ENCODE data around the gene P2RX6. TPM values are rescaled to one million over a fixed set of nuclear protein-coding genes. Genes with fewer than 3 reads are reported as not detected.

Gene P2RX6
- polyA plus RNA-seq, 3 donors = 1.3 to 2.4 (median 1.5) TPM

DNA sequence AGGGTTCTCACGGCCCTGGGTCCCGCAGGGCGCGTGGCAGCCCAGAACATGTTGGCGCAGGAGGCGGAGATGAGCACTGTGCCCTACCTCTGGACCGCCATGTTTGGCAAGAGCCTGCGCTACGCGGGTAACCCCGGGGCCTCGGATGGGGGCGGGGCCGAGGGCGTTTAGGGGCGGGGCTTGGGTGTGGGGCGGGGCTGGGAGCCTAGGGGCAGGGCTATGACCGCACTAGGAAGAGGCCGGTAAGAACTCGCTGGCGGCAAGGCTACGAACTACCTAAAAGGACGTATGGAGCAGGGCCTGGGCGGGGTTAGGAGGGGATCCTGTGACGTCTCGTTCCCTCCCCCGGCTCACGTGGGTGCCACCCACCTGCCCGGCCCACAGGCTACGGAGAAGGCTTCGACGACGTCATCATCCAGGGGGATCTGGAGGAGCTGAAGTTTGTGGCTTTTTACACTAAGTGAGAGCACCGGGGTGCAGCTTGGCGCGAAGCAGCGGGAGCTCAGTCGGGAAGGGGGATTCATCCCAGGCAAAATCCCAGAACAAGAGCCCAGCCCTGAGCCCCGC is 35.6 kb upstream of the P2RX6 start:
- peak; percentile 76 for DNase-seq

- DNase-seq = no peak
Observed at GRCh38 chr22:20979940-20980453, 35.0 kb upstream of the P2RX6 start.

DNA sequence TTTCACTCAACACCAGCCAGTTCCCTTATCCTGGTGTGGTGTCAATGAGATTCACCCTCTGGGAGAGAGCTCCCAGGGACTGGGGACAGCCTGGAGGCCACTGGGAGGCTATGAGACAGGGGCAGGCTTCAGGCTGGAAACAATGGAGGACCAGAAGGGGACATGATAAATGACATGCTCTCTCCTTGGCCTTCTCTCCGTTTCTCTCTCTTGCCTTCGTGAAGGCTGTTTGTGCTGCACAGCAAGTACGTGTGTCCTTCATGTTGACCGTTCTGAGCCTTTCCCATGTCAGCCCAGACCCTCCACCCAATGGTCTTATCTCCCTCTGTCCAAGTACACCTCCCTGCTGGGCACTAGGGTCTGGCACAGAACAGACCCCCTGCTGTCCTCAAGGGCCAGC is 34.4 kb upstream of the P2RX6 start:
- no peak for DNase-seq

- no peak for DNase-seq
Observed at GRCh38 chr22:20980938-20981722, 33.8 kb upstream of the P2RX6 start.

- DNase-seq = peak; percentile 81
Observed at GRCh38 chr22:20981787-20982562, 33.0 kb upstream of the P2RX6 start, which contains the start of gene LZTR1. TSS of gene LZTR1 (plus strand) at chr22:20982297. CDS start at chr22:20982372, 75 bp downstream.

DNA sequence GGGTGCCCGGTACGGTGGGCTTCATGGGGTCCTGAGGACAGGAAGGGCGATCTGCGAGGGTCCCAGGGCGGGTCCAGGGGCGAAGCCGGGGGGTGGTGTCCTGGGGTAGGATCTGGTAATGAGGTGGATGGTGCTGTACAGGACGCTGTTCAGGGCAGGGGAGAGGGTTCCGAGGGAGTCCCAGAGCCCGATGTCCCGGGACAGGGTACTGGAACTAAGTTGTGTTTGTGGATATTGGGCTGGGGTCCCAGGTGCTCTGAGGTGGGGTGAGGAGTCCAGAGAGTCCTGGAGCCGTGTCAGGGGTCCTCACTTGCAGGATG is 32.4 kb upstream of the P2RX6 start:
- DNase-seq = no peak

DNA sequence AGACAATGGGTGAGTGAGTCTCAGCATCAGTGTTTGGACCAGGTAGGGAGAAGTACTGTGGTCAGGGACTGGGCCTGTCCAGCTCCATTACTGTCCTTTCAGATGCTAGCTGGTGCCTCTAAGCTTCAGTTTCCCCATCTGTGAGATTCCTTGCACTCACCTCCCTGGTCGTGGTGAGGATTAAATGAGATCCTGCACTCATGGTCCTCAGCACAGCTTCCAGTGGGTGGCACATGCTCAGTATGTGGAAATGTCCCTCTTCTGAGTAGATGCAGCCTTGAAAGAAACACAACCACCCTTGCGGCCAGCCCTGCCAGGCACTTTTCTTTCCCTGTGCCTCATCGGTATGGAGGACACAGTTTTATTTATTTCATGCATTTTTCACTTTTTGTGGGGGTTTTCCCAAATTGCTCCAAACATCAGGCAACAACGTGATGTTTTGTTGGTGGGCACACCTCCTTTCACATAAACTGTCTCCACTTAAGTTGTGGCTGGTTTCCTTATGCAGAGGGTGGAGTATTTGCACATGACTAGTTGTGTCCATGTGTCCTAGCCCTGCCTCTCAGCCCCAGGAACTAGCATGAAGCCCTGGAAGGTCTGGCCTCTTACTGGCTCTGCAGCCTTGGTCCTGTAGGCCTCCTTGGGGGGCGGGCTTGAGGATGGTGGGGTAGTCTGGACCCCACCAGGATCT is 31.7 kb upstream of the P2RX6 start:
- no peak for DNase-seq

- DNase-seq = no peak
Observed at GRCh38 chr22:20985720-20986119, 29.2 kb upstream of the P2RX6 start.

GRCh38 chr22:20986365-20986764 is 28.6 kb upstream of the P2RX6 start:
- DNase-seq = no peak

- no peak for DNase-seq
Observed at GRCh38 chr22:20987375-20987774, 27.6 kb upstream of the P2RX6 start.

DNA sequence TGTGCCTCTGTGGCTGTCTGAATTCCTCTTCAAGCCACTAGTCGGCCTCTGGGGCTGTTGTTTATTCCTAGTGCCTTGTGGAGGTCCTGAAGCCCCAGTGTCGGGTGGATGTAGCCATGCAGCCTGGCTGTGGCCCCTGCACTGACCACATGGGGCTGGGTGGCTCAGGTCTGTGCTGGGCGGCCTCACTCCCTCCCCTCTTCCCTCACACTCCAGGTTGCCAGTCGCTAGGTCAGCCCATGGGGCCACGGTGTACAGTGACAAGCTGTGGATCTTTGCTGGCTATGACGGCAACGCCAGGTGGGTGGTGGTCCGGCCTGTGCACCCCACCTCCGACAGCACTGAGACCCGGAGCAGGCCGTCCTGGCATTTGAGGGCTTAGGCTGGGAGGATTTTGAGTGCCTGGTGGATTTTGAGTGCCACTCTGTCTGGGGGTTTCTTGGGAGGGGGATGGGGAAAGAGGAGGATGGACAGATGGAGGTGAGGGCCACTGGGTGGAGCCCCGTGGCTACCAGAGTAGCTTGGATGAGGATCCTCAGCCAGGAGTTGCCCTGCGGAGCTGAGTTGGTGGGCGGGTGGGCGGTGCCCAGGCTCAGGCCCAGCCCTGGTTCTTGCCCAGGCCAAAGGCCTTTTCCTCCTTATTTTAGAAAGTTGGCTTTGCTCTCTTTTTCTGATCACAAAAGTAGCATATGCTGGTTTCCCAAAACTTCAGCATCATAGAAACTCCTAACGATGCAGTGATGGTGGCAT is 26.2 kb upstream of the P2RX6 start:
- DNase-seq = no peak

DNA sequence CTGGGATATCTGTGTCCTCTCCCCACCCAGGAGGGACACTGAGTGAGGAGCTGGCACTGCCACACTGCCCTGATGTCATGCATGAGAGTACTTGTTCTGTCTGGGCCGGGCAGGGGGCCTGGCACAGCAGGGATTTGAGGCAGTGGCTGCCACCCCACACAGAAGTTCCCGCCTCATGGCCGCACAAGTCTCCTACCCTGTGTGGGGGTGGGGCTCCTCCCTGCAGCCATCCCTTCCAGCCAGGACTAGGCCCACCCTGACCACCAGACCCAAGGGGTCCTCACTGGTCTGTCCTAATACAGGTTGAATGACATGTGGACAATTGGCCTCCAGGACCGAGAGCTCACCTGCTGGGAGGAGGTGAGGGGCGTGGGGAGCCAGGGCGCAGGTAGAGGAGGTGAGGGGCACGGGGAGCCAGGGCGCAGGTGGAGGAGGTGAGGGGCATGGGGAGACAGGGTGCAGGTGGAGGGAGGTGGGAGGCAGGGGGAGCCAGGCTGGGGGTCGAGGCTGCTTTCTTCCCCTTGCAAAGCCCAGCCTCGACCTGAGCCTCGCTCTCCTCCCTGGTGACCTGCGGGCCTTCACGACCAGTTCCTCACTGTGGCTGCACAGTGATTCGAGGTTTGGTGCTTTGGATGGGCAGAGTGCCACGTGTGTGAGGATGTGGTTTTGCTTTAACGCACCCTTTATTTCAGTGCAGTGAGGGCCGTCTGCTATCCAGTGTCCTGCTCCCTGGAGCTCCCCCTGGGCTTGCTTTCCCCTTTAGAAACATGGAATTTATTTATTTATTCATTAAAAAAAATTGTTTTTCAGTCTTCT is 25.4 kb upstream of the P2RX6 start:
- DNase-seq = no peak

- no peak for DNase-seq
Observed at GRCh38 chr22:20990184-20991180, 24.5 kb upstream of the P2RX6 start.

- DNase-seq = no peak
Observed at GRCh38 chr22:20991252-20992055, 23.5 kb upstream of the P2RX6 start.

DNA sequence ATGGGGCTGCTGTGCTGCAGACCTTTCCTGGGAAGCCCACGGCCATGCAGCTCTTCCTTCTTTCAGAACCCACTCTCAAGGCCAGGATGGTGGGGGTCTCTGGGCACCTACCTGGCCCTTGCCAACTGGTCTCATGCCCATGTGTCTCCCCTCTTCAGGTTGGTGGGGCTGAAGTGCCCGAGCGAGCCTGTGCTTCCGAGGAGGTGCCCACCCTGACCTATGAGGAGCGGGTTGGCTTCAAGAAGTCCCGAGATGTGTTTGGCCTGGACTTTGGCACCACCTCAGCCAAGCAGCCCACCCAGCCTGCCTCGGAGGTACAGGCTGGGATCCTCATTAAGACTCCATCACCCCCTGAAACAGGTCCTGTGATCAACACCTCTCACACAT is 22.9 kb upstream of the P2RX6 start:
- no peak for DNase-seq

DNA sequence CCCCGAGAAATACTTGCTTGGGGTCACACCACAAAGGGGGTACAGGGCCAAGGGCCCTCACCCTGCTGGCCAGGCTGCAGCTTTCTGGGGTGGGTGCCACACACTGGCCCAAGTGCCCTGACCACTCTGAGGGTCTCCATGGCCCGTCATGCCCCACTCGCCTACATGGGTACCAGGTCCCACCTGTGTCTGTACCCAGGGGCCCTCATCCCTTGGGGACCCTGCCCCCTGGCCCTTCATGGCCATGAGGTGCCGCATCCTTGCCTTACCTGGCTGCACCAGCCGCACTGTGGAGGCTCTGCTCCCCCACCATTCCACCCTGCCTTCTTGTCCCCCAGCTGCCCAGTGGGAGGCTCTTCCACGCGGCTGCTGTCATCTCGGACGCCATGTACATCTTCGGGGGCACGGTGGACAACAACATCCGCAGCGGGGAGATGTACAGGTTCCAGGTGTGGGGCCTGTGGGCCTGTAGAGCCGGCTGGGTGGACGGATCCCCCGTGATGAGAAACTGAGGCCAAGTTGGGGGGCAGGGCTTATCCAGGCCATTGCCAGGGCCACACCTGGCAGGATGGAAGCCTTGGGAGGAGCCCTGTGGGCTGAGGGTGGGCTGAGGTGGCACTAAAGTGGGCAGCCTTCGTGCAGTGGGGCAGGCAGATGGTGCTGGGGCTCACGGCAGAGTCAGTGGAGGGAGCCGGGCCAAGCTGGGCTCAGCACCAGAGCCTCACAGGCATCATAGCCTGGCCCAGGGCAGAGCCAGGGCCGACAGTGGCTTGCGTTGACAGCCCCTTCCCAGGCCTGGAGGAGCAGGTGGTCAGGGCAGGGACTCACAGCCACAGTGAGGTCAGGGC is 22.3 kb upstream of the P2RX6 start:
- no peak for DNase-seq
